Vagina (tissue), 2 donors: ENCODE measurements around the gene MEG3. TPM values are rescaled to one million over a fixed set of nuclear protein-coding genes. Genes with fewer than 3 reads are reported as not detected.
"Not testable (repeated sequence)": the region's sequence is repeated elsewhere in the genome, so short reads cannot be mapped to it uniquely, and the experiment has no call there.

Experiments
- DNase-seq, 2 donors: peaks; one replicate each; pipeline ENCODE4 v3.0.0-alpha.2; 2017; ENCODE audit errors: extremely low spot score in 2 of 2
- H3K27ac ChIP-seq: fragments of 200-600 bp; sonication (generic); one replicate; pipeline ENCODE4 v1.5.1; 2019
- H3K27me3 ChIP-seq: fragments of 200-600 bp; sonication (generic); one replicate; pipeline ENCODE4 v1.5.1; 2019
- H3K36me3 ChIP-seq, 2 donors: fragments of 200-600 bp; sonication (generic); one replicate each; pipeline ENCODE4 v1.5.1; 2017 to 2019
- H3K4me1 ChIP-seq: fragments of 200-600 bp; sonication (generic); one replicate; pipeline ENCODE4 v1.5.1; 2019
- H3K4me3 ChIP-seq, 2 donors: fragments of 200-600 bp; sonication (generic); 1 replicate in 1 of 2; 2 replicates in 1 of 2; pipeline ENCODE4 v1.5.1; 2016 to 2019
- H3K9me3 ChIP-seq: fragments of 200-600 bp; sonication (generic); one replicate; pipeline ENCODE4 v1.5.1; 2019
- CTCF ChIP-seq, 3 experiments: fragments of 450-650 bp in 2 of 3; fragments of 200-600 bp in 1 of 3; sonication (generic) in 1 of 3; IDR thresholded peaks; one replicate each; pipeline ENCODE4 v1.5.1; 2017 to 2019; ENCODE audit warnings: antibody characterized with exemption in 3 of 3, mild to moderate bottlenecking in 2 of 3, moderate library complexity in 2 of 3
- POLR2A ChIP-seq, 2 donors: fragments of 450-650 bp; IDR thresholded peaks; one replicate each; pipeline ENCODE4 v1.6.1; 2017; ENCODE audit warnings: antibody characterized with exemption in 2 of 2, mild to moderate bottlenecking in 2 of 2, moderate library complexity in 2 of 2
- POLR2AphosphoS5 ChIP-seq, 2 donors: sonication (generic); formaldehyde crosslinking; IDR thresholded peaks; one replicate each; pipeline ENCODE4 v1.9.0; 2017; ENCODE audit warnings: antibody characterized with exemption in 2 of 2, mild to moderate bottlenecking in 2 of 2, low read depth in 1 of 2; ENCODE audit not compliant: insufficient read depth in 1 of 2
- intact Hi-C: fragments of 100-400 bp; cut with DNase I; formaldehyde crosslinking; loops from one replicate; pipeline ENCODE4 v1.15.1; 2023
- total RNA-seq: library from RNA; depleted of rRNA; stranded (reverse); fragments of >200 nt; gene quantifications from one replicate; pipeline ENCODE4 v1.2.3, GENCODE V29; 2016

MEG3 gene
- total RNA-seq, 1 donor from 2014 or later, result 126 TPM

GRCh38 chr14:100791995-100792394 lies 33.9 kb upstream of the MEG3 start:
- no peak for DNase-seq
- Histone ChIP-seq H3K4me3 (no peak overlapping the region), H3K9me3 (no peaks in the 10 kb centered on the region), H3K4me1 (no peaks in the 10 kb centered on the region), H3K27me3 (no peaks in the 10 kb centered on the region), H3K36me3 (no peaks in the 10 kb centered on the region), H3K27ac (no peak overlapping the region)
- TF ChIP-seq POLR2A (IDR thresholded peaks at IDR 0.05) (no peak), CTCF (IDR thresholded peaks at IDR 0.05) (no peak), POLR2AphosphoS5 (IDR thresholded peaks at IDR 0.05; ENCODE audit: insufficient read depth in 1 of 2, low read depth in 1 of 2) (no peak)
- intact Hi-C loops, result no loop called here

- intact Hi-C loops, result no loop called here
- DNase-seq, result no peak
- no peaks in the 10 kb centered on the region for H3K27me3 ChIP-seq
- TF ChIP-seq POLR2A (IDR thresholded peaks at IDR 0.05), result no peak
- no peak for TF ChIP-seq CTCF (IDR thresholded peaks at IDR 0.05)
- no peak for TF ChIP-seq POLR2AphosphoS5 (IDR thresholded peaks at IDR 0.05; ENCODE audit: insufficient read depth in 1 of 2, low read depth in 1 of 2)
- H3K27ac ChIP-seq, result no peak overlapping the region
- no peak overlapping the region for H3K4me3 ChIP-seq
- no peaks in the 10 kb centered on the region for H3K36me3 ChIP-seq
- H3K4me1 ChIP-seq, result no peaks in the 10 kb centered on the region
- no peaks in the 10 kb centered on the region for H3K9me3 ChIP-seq
These were observed 29.0 kb upstream of the MEG3 start for GRCh38 chr14:100796946-100797345.

- no peaks in the 10 kb centered on the region for H3K9me3 ChIP-seq
- no peak for DNase-seq
- no peak overlapping the region for H3K4me3 ChIP-seq
- intact Hi-C loops, result no loop called here
- TF ChIP-seq POLR2AphosphoS5 (IDR thresholded peaks at IDR 0.05; ENCODE audit: insufficient read depth in 1 of 2, low read depth in 1 of 2) (no peak), CTCF (IDR thresholded peaks at IDR 0.05) (no peak), POLR2A (IDR thresholded peaks at IDR 0.05) (no peak)
- H3K36me3 ChIP-seq, result no peaks in the 10 kb centered on the region
- H3K27me3 ChIP-seq, result no peaks in the 10 kb centered on the region
- H3K4me1 ChIP-seq, result no peaks in the 10 kb centered on the region
- no peak overlapping the region for H3K27ac ChIP-seq
These were observed 25.9 kb upstream of the MEG3 start for GRCh38 chr14:100800041-100800440.

- DNase-seq, H3K9me3 ChIP-seq, H3K4me1 ChIP-seq, H3K4me3 ChIP-seq, H3K36me3 ChIP-seq, H3K27me3 ChIP-seq, intact Hi-C loops, H3K27ac ChIP-seq: not testable (repeated sequence)
These were observed 24.5 kb upstream of the MEG3 start for GRCh38 chr14:100801433-100801832.

GRCh38 chr14:100802179-100802578 lies 23.7 kb upstream of the MEG3 start:
- no peaks in the 10 kb centered on the region for H3K9me3 ChIP-seq
- H3K4me3 ChIP-seq, result no peak overlapping the region
- no peak for DNase-seq
- H3K27me3 ChIP-seq, result no peaks in the 10 kb centered on the region
- H3K4me1 ChIP-seq, result no peaks in the 10 kb centered on the region
- H3K36me3 ChIP-seq, result no peaks in the 10 kb centered on the region
- intact Hi-C loops, result no loop called here
- no peak overlapping the region for H3K27ac ChIP-seq
- TF ChIP-seq POLR2AphosphoS5 (IDR thresholded peaks at IDR 0.05; ENCODE audit: insufficient read depth in 1 of 2, low read depth in 1 of 2), result no peak
- no peak for TF ChIP-seq POLR2A (IDR thresholded peaks at IDR 0.05)

- Histone ChIP-seq H3K36me3 (no peaks in the 10 kb centered on the region), H3K27ac (no peak overlapping the region), H3K4me3 (no peak overlapping the region), H3K4me1 (no peaks in the 10 kb centered on the region), H3K9me3 (no peaks in the 10 kb centered on the region), H3K27me3 (no peaks in the 10 kb centered on the region)
- intact Hi-C loops, result no loop called here
- TF ChIP-seq POLR2AphosphoS5 (IDR thresholded peaks at IDR 0.05; ENCODE audit: insufficient read depth in 1 of 2, low read depth in 1 of 2) (no peak), POLR2A (IDR thresholded peaks at IDR 0.05) (no peak), CTCF (IDR thresholded peaks at IDR 0.05) (no peak)
- no peak for DNase-seq
These were observed 23.2 kb upstream of the MEG3 start for GRCh38 chr14:100802766-100803165.
